Measurements from ENCODE around the gene SETD2. TPM values are rescaled to one million over a fixed set of nuclear protein-coding genes. Genes with fewer than 3 reads are reported as not detected.
"Not testable (repeated sequence)": the region's sequence is repeated elsewhere in the genome, so short reads cannot be mapped to it uniquely, and the experiment has no call there.

The SETD2 gene
- total RNA-seq, 3 donors from 2014 or later (not counting 1 experiment from before 2014, with no cell fraction given) = 86.5 to 104 (median 95.9) TPM

DNA sequence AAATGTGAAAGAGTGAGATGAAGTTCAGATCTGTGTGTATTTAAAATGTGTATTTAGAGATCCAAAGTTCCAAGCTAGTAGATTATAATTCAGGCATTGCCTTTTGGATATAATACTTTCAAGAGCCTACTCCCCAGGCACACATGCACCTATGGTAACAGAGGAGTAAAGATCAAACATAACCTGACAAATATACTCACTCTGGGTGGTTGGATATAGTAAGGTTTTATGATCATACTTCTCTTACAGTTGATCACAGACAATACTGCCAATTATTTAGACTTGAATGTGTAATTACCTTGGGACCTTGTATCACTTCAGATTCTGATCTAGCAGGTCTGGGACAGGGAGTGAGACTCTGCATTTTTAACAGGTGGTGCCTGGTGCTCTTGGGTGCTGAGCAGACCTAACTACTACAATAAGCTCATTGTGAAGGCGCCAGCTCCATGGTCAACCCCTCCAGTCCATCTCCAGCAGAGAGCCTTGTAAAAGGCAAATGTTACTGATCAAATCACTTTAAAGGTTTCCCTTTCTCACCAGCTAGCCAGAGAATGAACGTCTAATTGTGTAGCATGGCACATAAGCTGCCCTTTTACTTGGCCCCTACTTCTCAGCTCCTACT, 128.9 kb downstream of the SETD2 start:
- intact Hi-C loops (cut with micrococcal nuclease) = loop anchor here (5.0 kb wide), 4 partner anchors 58 to 747 kb away; partner anchors contain the start of genes CCDC12, NBEAL2, SETD2 and SMARCC1
- 92% methylated on average over 2 of the region's 2 CpGs for whole genome bisulfite sequencing (ENCODE audit: insufficient coverage)
- TF ChIP-seq, protein P1, sequence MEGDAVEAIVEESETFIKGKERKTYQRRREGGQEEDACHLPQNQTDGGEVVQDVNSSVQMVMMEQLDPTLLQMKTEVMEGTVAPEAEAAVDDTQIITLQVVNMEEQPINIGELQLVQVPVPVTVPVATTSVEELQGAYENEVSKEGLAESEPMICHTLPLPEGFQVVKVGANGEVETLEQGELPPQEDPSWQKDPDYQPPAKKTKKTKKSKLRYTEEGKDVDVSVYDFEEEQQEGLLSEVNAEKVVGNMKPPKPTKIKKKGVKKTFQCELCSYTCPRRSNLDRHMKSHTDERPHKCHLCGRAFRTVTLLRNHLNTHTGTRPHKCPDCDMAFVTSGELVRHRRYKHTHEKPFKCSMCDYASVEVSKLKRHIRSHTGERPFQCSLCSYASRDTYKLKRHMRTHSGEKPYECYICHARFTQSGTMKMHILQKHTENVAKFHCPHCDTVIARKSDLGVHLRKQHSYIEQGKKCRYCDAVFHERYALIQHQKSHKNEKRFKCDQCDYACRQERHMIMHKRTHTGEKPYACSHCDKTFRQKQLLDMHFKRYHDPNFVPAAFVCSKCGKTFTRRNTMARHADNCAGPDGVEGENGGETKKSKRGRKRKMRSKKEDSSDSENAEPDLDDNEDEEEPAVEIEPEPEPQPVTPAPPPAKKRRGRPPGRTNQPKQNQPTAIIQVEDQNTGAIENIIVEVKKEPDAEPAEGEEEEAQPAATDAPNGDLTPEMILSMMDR (IDR thresholded peaks at IDR 0.05) = no peak
- H3K9me3 ChIP-seq (ENCODE audit: control insufficient read depth, insufficient read depth, low read length) = no peaks in the 10 kb centered on the region
- peaks cover 24% of the 10 kb centered on the region for H3K36me3 Mint-ChIP-seq
- peaks cover 11% of the 10 kb centered on the region for H3K4me1 ChIP-seq (ENCODE audit: control insufficient read depth, insufficient read depth, low read length)
- no peaks in the 10 kb centered on the region for H3K27me3 Mint-ChIP-seq (ENCODE audit: low read depth in 2 of 2)
- no peak overlapping the region for H3K4me3 ChIP-seq (ENCODE audit: low read length)
- peak overlapping the region in 1 of 2 donors; percentile 31 for H3K27ac Mint-ChIP-seq
- no peak overlapping the region for H3K27ac ChIP-seq (ENCODE audit: low read length)
- H3K9me3 Mint-ChIP-seq = no peaks in the 10 kb centered on the region
- peaks cover 45% of the 10 kb centered on the region for H3K36me3 ChIP-seq (ENCODE audit: control insufficient read depth, insufficient read depth, low read length)
- ATAC-seq (no peak), DNase-seq (no peak)
- H3K27me3 ChIP-seq (ENCODE audit: control insufficient read depth, insufficient read depth, low read length) = no peaks in the 10 kb centered on the region
- H3K4me3 Mint-ChIP-seq = no peak overlapping the region
- peaks cover 23 to 36% of the 10 kb centered on the region in 2 donors for H3K4me1 Mint-ChIP-seq

DNA sequence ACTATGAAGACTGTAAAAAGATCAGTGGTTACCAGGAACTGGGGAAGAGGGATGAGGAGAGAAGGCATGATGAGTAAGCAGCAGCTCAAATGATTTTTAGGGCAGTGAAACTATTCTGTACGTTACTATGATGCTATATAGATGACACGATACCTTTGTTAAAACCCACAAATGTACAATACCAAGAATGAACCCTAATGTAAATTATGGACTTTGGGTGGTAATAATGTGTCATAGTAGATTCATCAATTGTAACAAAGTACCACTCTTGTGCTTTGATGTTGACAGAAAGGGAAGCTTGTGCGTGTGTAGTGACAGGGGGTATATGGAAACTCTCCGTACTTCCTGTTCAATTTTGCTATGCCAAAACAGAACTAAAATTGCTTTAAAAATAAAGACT, 132.9 kb downstream of the SETD2 start:
- H3K27ac ChIP-seq (ENCODE audit: low read length); H3K27me3 Mint-ChIP-seq (ENCODE audit: low read depth in 2 of 2); H3K4me3 ChIP-seq (ENCODE audit: low read length); H3K4me1 ChIP-seq (ENCODE audit: control insufficient read depth, insufficient read depth, low read length); intact Hi-C loops (cut with micrococcal nuclease); H3K27me3 ChIP-seq (ENCODE audit: control insufficient read depth, insufficient read depth, low read length); H3K9me3 Mint-ChIP-seq; ATAC-seq; H3K9me3 ChIP-seq (ENCODE audit: control insufficient read depth, insufficient read depth, low read length); H3K4me3 Mint-ChIP-seq: not testable (repeated sequence)
- H3K36me3 Mint-ChIP-seq = peaks cover 15% of the 10 kb centered on the region
- H3K27ac Mint-ChIP-seq = peak overlapping the region; percentile 9 to 39
- H3K36me3 ChIP-seq (ENCODE audit: control insufficient read depth, insufficient read depth, low read length) = peaks cover 35% of the 10 kb centered on the region
- DNase-seq = peak in 1 of 2 donors; percentile 44
- peaks cover 8 to 24% of the 10 kb centered on the region in 2 donors for H3K4me1 Mint-ChIP-seq
- no CpG with 5 or more reads among the region's 4 CpGs for WGBS (ENCODE audit: insufficient coverage)

DNA sequence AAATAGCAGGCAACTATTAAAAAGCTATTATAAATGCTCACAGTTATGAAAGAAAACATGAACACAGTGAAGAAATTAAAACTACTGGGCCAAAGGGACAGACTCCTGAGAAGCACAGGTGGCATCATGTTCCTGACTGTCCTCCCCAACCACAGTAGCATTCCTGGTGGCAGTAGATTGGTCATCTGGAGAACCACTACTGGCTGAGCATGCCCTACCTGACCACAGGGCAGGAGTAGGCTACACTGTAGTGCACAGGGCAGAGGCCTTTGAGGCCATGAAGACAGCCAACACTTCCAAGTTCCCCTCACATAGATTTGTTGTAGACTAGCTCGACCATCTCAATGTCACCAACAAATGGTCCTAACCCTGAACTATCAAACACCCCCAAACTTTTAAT, 135.2 kb downstream of the SETD2 start:
- Mint-ChIP-seq H3K27ac (no peak overlapping the region), H3K27me3 (ENCODE audit: low read depth in 2 of 2) (no peaks in the 10 kb centered on the region), H3K4me1 (peaks cover 19 to 39% of the 10 kb centered on the region in 2 donors), H3K4me3 (no peak overlapping the region), H3K9me3 (no peaks in the 10 kb centered on the region), H3K36me3 (no peaks in the 10 kb centered on the region)
- TF ChIP-seq, protein P1 (IDR thresholded peaks at IDR 0.05) = no peak
- DNase-seq (no peak), ATAC-seq (no peak)
- Histone ChIP-seq H3K4me1 (ENCODE audit: control insufficient read depth, insufficient read depth, low read length) (no peaks in the 10 kb centered on the region), H3K27me3 (ENCODE audit: control insufficient read depth, insufficient read depth, low read length) (no peaks in the 10 kb centered on the region), H3K27ac (ENCODE audit: low read length) (no peak overlapping the region), H3K4me3 (ENCODE audit: low read length) (no peak overlapping the region), H3K9me3 (ENCODE audit: control insufficient read depth, insufficient read depth, low read length) (no peaks in the 10 kb centered on the region), H3K36me3 (ENCODE audit: control insufficient read depth, insufficient read depth, low read length) (peaks cover 13% of the 10 kb centered on the region)
- intact Hi-C loops (cut with micrococcal nuclease) = no loop called here
- 100% methylated on average over 1 of the region's 1 CpG for WGBS (ENCODE audit: insufficient coverage)

DNA sequence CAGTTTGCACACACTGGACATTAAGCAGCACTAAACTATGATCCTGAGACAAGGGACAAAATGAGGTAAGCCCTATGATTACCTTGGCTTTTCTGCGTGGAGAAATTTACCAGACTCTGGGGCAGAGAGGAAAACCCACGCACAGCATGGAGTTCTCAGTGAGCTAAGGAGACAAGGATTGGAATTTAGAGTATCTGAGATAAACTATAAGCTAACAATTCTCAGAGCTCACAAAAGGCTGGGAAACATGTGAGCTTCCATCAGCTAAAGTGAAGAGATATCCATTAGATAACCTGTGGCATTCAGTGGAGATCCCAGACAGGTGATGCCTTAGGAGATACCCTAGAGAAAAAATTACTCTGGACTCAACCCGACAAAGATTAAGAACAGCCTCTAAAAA, 135.8 kb downstream of the SETD2 start:
- Histone ChIP-seq H3K4me3 (ENCODE audit: low read length) (no peak overlapping the region), H3K9me3 (ENCODE audit: control insufficient read depth, insufficient read depth, low read length) (no peaks in the 10 kb centered on the region), H3K27ac (ENCODE audit: low read length) (no peak overlapping the region), H3K36me3 (ENCODE audit: control insufficient read depth, insufficient read depth, low read length) (peaks cover 11% of the 10 kb centered on the region), H3K27me3 (ENCODE audit: control insufficient read depth, insufficient read depth, low read length) (no peaks in the 10 kb centered on the region), H3K4me1 (ENCODE audit: control insufficient read depth, insufficient read depth, low read length) (no peaks in the 10 kb centered on the region)
- DNase-seq (no peak), ATAC-seq (no peak)
- no peaks in the 10 kb centered on the region for H3K27me3 Mint-ChIP-seq (ENCODE audit: low read depth in 2 of 2)
- H3K4me1 Mint-ChIP-seq = peaks cover 19 to 38% of the 10 kb centered on the region in 2 donors
- no peak overlapping the region for H3K27ac Mint-ChIP-seq
- no peaks in the 10 kb centered on the region for H3K9me3 Mint-ChIP-seq
- WGBS (ENCODE audit: insufficient coverage) = 96% methylated on average over 3 of the region's 3 CpGs
- H3K36me3 Mint-ChIP-seq = no peaks in the 10 kb centered on the region
- TF ChIP-seq, protein P1 (IDR thresholded peaks at IDR 0.05) = no peak
- intact Hi-C loops (cut with micrococcal nuclease) = no loop called here
- no peak overlapping the region for H3K4me3 Mint-ChIP-seq

DNA sequence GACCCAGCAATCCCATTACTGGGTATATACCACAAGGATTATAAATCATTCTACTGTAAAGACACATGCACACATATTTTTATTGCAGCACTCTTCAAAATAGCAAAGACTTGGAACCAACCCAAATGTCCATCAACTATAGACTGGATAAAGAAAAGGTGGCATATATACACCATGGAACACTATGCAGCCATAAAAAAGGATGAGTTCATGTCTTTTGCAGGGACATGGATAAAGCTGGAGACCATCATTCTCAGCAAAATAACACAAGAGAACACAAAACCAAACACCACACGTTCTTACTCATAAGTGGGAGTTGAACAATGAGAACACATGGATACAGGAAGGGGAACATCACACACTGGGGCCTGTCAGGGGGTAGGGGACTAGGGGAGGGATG, 137.5 kb downstream of the SETD2 start:
- H3K27ac ChIP-seq (ENCODE audit: low read length); H3K27me3 Mint-ChIP-seq (ENCODE audit: low read depth in 2 of 2); H3K27ac Mint-ChIP-seq; DNase-seq; H3K27me3 ChIP-seq (ENCODE audit: control insufficient read depth, insufficient read depth, low read length); H3K9me3 Mint-ChIP-seq; H3K4me3 Mint-ChIP-seq; H3K4me1 ChIP-seq (ENCODE audit: control insufficient read depth, insufficient read depth, low read length); H3K9me3 ChIP-seq (ENCODE audit: control insufficient read depth, insufficient read depth, low read length); H3K36me3 Mint-ChIP-seq; H3K36me3 ChIP-seq (ENCODE audit: control insufficient read depth, insufficient read depth, low read length); H3K4me3 ChIP-seq (ENCODE audit: low read length); ATAC-seq; intact Hi-C loops (cut with micrococcal nuclease): not testable (repeated sequence)
- WGBS (ENCODE audit: insufficient coverage) = no CpG with 5 or more reads among the region's 1 CpG
- H3K4me1 Mint-ChIP-seq = peaks cover 18 to 28% of the 10 kb centered on the region in 2 donors

All from natural killer cell (primary cell).